HepG2 (cell line): ENCODE data around the gene SLC22A23. TPM values are rescaled to one million over a fixed set of nuclear protein-coding genes. Genes with fewer than 3 reads are reported as not detected.

ENCODE experiments used
- ARNTL ChIP-seq: sonication (generic); formaldehyde crosslinking; IDR thresholded peaks from 2 replicates; pipeline ENCODE4 v1.4.0; 2020; ENCODE audit warnings: mild to moderate bottlenecking, missing genetic modification reagents
- HMG20B ChIP-seq: conservative IDR thresholded peaks from 2 replicates; pipeline ENCODE4 v1.6.1; 2016; ENCODE audit warnings: missing genetic modification reagents, missing compliant biosample characterization
- MTF1 ChIP-seq: sonication (generic); formaldehyde crosslinking; IDR thresholded peaks from 2 replicates; pipeline ENCODE4 v1.5.0; 2020; ENCODE audit warnings: missing genetic modification reagents
- SETDB1 ChIP-seq: sonication (generic); formaldehyde crosslinking; IDR thresholded peaks from 2 replicates; pipeline ENCODE4 v1.5.1; 2020; ENCODE audit warnings: missing genetic modification reagents, mild to moderate bottlenecking, borderline replicate concordance
- TARDBP ChIP-seq: sonication (generic); formaldehyde crosslinking; IDR thresholded peaks from 2 replicates; pipeline ENCODE4 v1.8.0; 2022; ENCODE audit warnings: mild to moderate bottlenecking, missing genetic modification reagents
- ZBTB20 ChIP-seq: sonication (generic); formaldehyde crosslinking; IDR thresholded peaks from 2 replicates; pipeline ENCODE4 v1.8.1; 2023; ENCODE audit warnings: missing genetic modification reagents, low read depth, mild to moderate bottlenecking, borderline replicate concordance
- ZBTB38 ChIP-seq: sonication (generic); formaldehyde crosslinking; IDR thresholded peaks from 2 replicates; pipeline ENCODE4 v1.5.1; 2020; ENCODE audit warnings: mild to moderate bottlenecking, missing genetic modification reagents
- ZNF274 ChIP-seq: sonication (generic); formaldehyde crosslinking; IDR thresholded peaks from 2 replicates; pipeline ENCODE4 v1.5.1; 2020; ENCODE audit warnings: mild to moderate bottlenecking, missing genetic modification reagents
- ZNF317 ChIP-seq: sonication (generic); formaldehyde crosslinking; IDR thresholded peaks from 2 replicates; pipeline ENCODE4 v1.5.0; 2020; ENCODE audit warnings: mild to moderate bottlenecking, missing genetic modification reagents
- ZNF329 ChIP-seq: sonication (generic); formaldehyde crosslinking; IDR thresholded peaks from 2 replicates; pipeline ENCODE4 v1.9.0; 2021; ENCODE audit warnings: low read depth, mild to moderate bottlenecking, missing genetic modification reagents
- ZNF496 ChIP-seq: sonication (generic); formaldehyde crosslinking; IDR thresholded peaks from 2 replicates; pipeline ENCODE4 v1.8.1; 2023; ENCODE audit warnings: mild to moderate bottlenecking, moderate library complexity, missing genetic modification reagents; ENCODE audit not compliant: insufficient replicate concordance
- ZNF703 ChIP-seq: sonication (generic); formaldehyde crosslinking; IDR thresholded peaks from 2 replicates; pipeline ENCODE4 v1.5.1; 2020; ENCODE audit warnings: missing genetic modification reagents, mild to moderate bottlenecking, moderate library complexity, borderline replicate concordance
- ZNF720 ChIP-seq: sonication (generic); formaldehyde crosslinking; IDR thresholded peaks from 2 replicates; pipeline ENCODE4 v1.4.0; 2020; ENCODE audit warnings: missing genetic modification reagents
- ZNF749 ChIP-seq: sonication (generic); formaldehyde crosslinking; IDR thresholded peaks from 2 replicates; pipeline ENCODE4 v1.8.0; 2022; ENCODE audit warnings: mild to moderate bottlenecking, missing genetic modification reagents, moderate library complexity, borderline replicate concordance
- ZNF816 ChIP-seq: sonication (generic); formaldehyde crosslinking; IDR thresholded peaks from 2 replicates; pipeline ENCODE4 v1.8.0; 2022; ENCODE audit warnings: missing genetic modification reagents, mild to moderate bottlenecking, borderline replicate concordance
- polyA plus RNA-seq, 8 experiments: library from polyadenylated mRNA; depleted of rRNA in 3 of 8; stranded (reverse) in 7 of 8; unstranded in 1 of 8; fragments of >200 nt; fragmentation: Illumina TruSeq in 4 of 8; extraction: Trizol in 4 of 8; gene quantifications; 2 replicates each; pipeline versions ENCODE4 v1.2.1 to v1.2.3, GENCODE V29; 2011 to 2016; ENCODE audit warnings: low read depth in 4 of 8, missing spikeins in 1 of 8, mixed read lengths in 1 of 8; ENCODE audit not compliant: insufficient read depth in 1 of 8
- total RNA-seq, 5 experiments: library from RNA; depleted of rRNA; stranded (reverse); fragments of >200 nt; fragmentation: Illumina TruSeq; extraction: Trizol; gene quantifications; 2 replicates each; pipeline ENCODE4 v1.2.3, GENCODE V29; 2016; ENCODE audit warnings: low read depth in 1 of 5
- TF ChIP-seq, protein P1 (sequence below), 2 experiments: sonication (generic) in 1 of 2; formaldehyde crosslinking in 1 of 2; IDR thresholded peaks; 2 replicates each; pipeline versions ENCODE4 v1.5.1 to v1.6.1; 2011 to 2020; ENCODE audit warnings: borderline replicate concordance in 1 of 2, low read depth in 1 of 2, low read length in 1 of 2, mild to moderate bottlenecking in 1 of 2, missing genetic modification reagents in 1 of 2, moderate library complexity in 1 of 2
- TF ChIP-seq, protein P2 (sequence below): sonication (generic); formaldehyde crosslinking; IDR thresholded peaks from 2 replicates; pipeline ENCODE4 v1.4.0; 2020; ENCODE audit warnings: mild to moderate bottlenecking, missing genetic modification reagents
- TF ChIP-seq, protein P3 (sequence below): IDR thresholded peaks from 2 replicates; pipeline ENCODE4 v1.6.1; 2016; ENCODE audit warnings: missing genetic modification reagents, missing compliant biosample characterization
- TF ChIP-seq, protein P4 (sequence below): sonication (generic); formaldehyde crosslinking; IDR thresholded peaks from 2 replicates; pipeline ENCODE4 v1.4.0; 2020; ENCODE audit warnings: missing genetic modification reagents
- TF ChIP-seq, protein P5 (sequence below): sonication (generic); formaldehyde crosslinking; IDR thresholded peaks from 2 replicates; pipeline ENCODE4 v1.5.0; 2020; ENCODE audit warnings: missing genetic modification reagents

The SLC22A23 gene
- total and polyA plus RNA-seq, 2 of the 13 experiments (the other 11 are each of a cell fraction or from before 2014, with no cell fraction given) = 11.8 to 17.5 TPM

DNA sequence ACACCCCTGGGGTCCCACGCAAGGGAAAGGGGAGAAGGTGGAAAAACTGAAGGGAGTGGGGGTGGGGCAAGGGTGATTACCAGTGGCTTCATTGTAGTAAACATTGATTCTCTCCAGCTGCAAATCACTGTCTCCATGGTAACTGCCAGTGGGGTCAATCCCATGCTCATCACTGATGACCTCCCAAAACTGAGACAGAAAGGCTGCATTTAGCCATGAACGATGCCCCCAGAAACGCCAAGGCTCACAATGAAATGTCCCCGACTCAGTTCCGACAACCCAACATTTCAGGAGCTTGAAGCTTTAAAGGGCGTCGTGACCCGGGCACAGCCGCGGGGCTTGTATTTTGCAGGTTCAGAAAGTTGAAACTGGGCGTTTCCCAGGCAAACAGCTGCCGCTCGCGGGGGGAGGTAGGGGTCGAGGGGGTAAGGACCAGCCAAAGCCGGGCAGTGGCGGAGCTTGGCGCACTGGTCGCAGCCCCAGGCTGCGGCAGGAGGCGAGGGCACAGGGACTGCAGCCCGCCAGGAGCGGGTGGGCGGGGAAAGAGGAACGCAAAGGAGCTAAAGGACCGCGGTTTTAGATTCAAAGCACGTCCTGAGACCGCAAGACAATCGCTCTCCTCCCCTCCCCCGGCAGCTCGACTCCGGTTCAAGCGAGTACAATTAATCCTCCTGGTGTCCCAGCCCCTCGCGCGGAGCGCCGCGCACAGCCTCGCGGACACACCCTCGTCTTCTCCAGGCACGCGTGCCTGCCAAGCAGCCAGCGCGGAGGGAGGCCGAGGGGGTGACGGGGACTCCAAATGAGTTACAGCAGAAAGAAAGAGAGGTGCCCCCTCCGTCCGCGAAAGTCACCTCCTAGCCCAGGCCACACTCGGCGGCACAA lies 230.1 kb downstream of the SLC22A23 start (continued):
- TF ChIP-seq, protein P1, sequence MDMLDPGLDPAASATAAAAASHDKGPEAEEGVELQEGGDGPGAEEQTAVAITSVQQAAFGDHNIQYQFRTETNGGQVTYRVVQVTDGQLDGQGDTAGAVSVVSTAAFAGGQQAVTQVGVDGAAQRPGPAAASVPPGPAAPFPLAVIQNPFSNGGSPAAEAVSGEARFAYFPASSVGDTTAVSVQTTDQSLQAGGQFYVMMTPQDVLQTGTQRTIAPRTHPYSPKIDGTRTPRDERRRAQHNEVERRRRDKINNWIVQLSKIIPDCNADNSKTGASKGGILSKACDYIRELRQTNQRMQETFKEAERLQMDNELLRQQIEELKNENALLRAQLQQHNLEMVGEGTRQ (IDR thresholded peaks at IDR 0.05; ENCODE audit: low read depth, low read length) = no peak
- TF ChIP-seq, protein P1 (CRISPR knock-in tag; IDR thresholded peaks at IDR 0.05; ENCODE audit: borderline replicate concordance) = no peak
- TF ChIP-seq MTF1 (CRISPR knock-in tag) (no peak), ZNF274 (CRISPR knock-in tag) (0 out of 2 replicates have a peak, but pooled peaks have one; percentile 6), ZNF703 (CRISPR knock-in tag) (no peak), ZNF816 (CRISPR knock-in tag) (peak; percentile 37; the same call in 1 of the 2 replicates), TARDBP (CRISPR knock-in tag) (no peak), ZNF329 (CRISPR knock-in tag) (no peak), ARNTL (CRISPR knock-in tag) (no peak), ZNF317 (no peak), HMG20B (no peak), ZBTB38 (CRISPR knock-in tag) (no peak; the same call in 1 of the 2 replicates), ZNF749 (CRISPR knock-in tag) (no peak), ZNF496 (CRISPR knock-in tag) (no peak), ZNF720 (CRISPR knock-in tag) (no peak), ZBTB20 (CRISPR knock-in tag) (peak; percentile 34; the same call in 1 of the 2 replicates), SETDB1 (CRISPR knock-in tag) (no peak)
- TF ChIP-seq, protein P2, sequence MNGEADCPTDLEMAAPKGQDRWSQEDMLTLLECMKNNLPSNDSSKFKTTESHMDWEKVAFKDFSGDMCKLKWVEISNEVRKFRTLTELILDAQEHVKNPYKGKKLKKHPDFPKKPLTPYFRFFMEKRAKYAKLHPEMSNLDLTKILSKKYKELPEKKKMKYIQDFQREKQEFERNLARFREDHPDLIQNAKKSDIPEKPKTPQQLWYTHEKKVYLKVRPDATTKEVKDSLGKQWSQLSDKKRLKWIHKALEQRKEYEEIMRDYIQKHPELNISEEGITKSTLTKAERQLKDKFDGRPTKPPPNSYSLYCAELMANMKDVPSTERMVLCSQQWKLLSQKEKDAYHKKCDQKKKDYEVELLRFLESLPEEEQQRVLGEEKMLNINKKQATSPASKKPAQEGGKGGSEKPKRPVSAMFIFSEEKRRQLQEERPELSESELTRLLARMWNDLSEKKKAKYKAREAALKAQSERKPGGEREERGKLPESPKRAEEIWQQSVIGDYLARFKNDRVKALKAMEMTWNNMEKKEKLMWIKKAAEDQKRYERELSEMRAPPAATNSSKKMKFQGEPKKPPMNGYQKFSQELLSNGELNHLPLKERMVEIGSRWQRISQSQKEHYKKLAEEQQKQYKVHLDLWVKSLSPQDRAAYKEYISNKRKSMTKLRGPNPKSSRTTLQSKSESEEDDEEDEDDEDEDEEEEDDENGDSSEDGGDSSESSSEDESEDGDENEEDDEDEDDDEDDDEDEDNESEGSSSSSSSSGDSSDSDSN (CRISPR knock-in tag) = 0 out of 2 replicates have a peak, but pooled peaks have one; percentile 4
- TF ChIP-seq, protein P3, sequence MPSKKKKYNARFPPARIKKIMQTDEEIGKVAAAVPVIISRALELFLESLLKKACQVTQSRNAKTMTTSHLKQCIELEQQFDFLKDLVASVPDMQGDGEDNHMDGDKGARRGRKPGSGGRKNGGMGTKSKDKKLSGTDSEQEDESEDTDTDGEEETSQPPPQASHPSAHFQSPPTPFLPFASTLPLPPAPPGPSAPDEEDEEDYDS (CRISPR knock-in tag) = no peak
- TF ChIP-seq, protein P4, sequence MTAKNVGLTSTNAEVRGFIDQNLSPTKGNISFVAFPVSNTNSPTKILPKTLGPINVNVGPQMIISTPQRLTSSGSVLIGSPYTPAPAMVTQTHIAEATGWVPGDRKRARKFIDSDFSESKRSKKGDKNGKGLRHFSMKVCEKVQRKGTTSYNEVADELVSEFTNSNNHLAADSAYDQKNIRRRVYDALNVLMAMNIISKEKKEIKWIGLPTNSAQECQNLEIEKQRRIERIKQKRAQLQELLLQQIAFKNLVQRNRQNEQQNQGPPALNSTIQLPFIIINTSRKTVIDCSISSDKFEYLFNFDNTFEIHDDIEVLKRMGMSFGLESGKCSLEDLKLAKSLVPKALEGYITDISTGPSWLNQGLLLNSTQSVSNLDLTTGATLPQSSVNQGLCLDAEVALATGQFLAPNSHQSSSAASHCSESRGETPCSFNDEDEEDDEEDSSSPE (CRISPR knock-in tag) = 0 out of 2 replicates have a peak, but pooled peaks have one; percentile 4
- TF ChIP-seq, protein P5, sequence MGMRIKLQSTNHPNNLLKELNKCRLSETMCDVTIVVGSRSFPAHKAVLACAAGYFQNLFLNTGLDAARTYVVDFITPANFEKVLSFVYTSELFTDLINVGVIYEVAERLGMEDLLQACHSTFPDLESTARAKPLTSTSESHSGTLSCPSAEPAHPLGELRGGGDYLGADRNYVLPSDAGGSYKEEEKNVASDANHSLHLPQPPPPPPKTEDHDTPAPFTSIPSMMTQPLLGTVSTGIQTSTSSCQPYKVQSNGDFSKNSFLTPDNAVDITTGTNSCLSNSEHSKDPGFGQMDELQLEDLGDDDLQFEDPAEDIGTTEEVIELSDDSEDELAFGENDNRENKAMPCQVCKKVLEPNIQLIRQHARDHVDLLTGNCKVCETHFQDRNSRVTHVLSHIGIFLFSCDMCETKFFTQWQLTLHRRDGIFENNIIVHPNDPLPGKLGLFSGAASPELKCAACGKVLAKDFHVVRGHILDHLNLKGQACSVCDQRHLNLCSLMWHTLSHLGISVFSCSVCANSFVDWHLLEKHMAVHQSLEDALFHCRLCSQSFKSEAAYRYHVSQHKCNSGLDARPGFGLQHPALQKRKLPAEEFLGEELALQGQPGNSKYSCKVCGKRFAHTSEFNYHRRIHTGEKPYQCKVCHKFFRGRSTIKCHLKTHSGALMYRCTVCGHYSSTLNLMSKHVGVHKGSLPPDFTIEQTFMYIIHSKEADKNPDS (CRISPR knock-in tag) = no peak
